B cell (primary cell): Measurements from ENCODE around the gene CFAP61. TPM values are rescaled to one million over a fixed set of nuclear protein-coding genes. Genes with fewer than 3 reads are reported as not detected.

Experiments used
- ATAC-seq: fragments of 200-7000 bp; cut with Tn5 transposase; one replicate; pipeline ENCODE4 v1.10.0; 2021; ENCODE audit warnings: low read depth, mild to moderate bottlenecking, moderate number of reproducible peaks, moderate library complexity
- CTCF ChIA-PET: fragments of 350-600 bp; sonication (Branson Sonifier 250); formaldehyde crosslinking; loops from one replicate; lab custom pipeline; 2021; ENCODE audit warnings: antibody characterized with exemption, inconsistent platforms; lab: Charles Lee
- POLR2A ChIA-PET: fragments of 350-600 bp; sonication (Branson Sonifier 250); formaldehyde crosslinking; loops from one replicate; lab custom pipeline; 2021; ENCODE audit warnings: antibody characterized with exemption; lab: Charles Lee
- DNase-seq: peaks from one replicate; pipeline ENCODE4 v3.0.0; 2013
- H2AFZ ChIP-seq: 2 replicates; pipeline ENCODE4 v1.6.1; 2012; ENCODE audit warnings: mild to moderate bottlenecking, low read depth, low read length; ENCODE audit not compliant: insufficient read depth, poor library complexity, severe bottlenecking
- H3K27ac ChIP-seq, 2 donors: 1 replicate in 1 of 2; 2 replicates in 1 of 2; pipeline ENCODE4 v1.5.1; 2012 to 2013; ENCODE audit warnings: low read length in 2 of 2, mild to moderate bottlenecking in 2 of 2, moderate library complexity in 1 of 2
- H3K27me3 ChIP-seq, 4 experiments: fragments of 200-600 bp in 1 of 4; sonication (generic) in 1 of 4; replicated peaks in 1 of 4; 1 replicate in 2 of 4; 2 replicates in 2 of 4; pipeline versions ENCODE4 v1.6.1 to v1.7.0; 2013 to 2016; ENCODE audit warnings: low read length in 3 of 4, mild to moderate bottlenecking in 2 of 4, mixed read lengths in 1 of 4, moderate library complexity in 1 of 4; ENCODE audit not compliant: insufficient read depth in 4 of 4, control insufficient read depth in 3 of 4; ENCODE audit errors: control extremely low read depth in 1 of 4
- H3K36me3 ChIP-seq, 2 experiments: replicated peaks in 1 of 2; 1 replicate in 1 of 2; 2 replicates in 1 of 2; pipeline versions ENCODE4 v1.6.1 to v1.7.1; 2013; ENCODE audit warnings: low read length in 1 of 2; ENCODE audit not compliant: insufficient read depth in 2 of 2, control insufficient read depth in 1 of 2; ENCODE audit errors: control extremely low read depth in 1 of 2, extremely low read depth in 1 of 2
- H3K4me1 ChIP-seq, 2 donors: fragments of 200-600 bp in 1 of 2; sonication (generic) in 1 of 2; 1 replicate in 1 of 2; 2 replicates in 1 of 2; pipeline versions ENCODE4 v1.5.1 to v1.6.1; 2013 to 2017; ENCODE audit warnings: low read length in 2 of 2; ENCODE audit not compliant: control insufficient read depth in 2 of 2, insufficient read depth in 2 of 2
- H3K4me2 ChIP-seq: replicated peaks from 2 replicates; pipeline ENCODE3; 2012; ENCODE audit warnings: mild to moderate bottlenecking, low read depth, low read length; ENCODE audit not compliant: poor library complexity, severe bottlenecking
- H3K4me3 ChIP-seq, 5 experiments: fragments of 200-600 bp in 1 of 5; sonication (generic) in 1 of 5; 1 replicate in 3 of 5; 2 replicates in 2 of 5; pipeline versions ENCODE4 v1.5.1 to v1.7.0; 2011 to 2016; ENCODE audit warnings: low read length in 4 of 5, mild to moderate bottlenecking in 4 of 5, low read depth in 2 of 5, control low read depth in 1 of 5, moderate library complexity in 1 of 5; ENCODE audit not compliant: insufficient read depth in 1 of 5; ENCODE audit errors: control extremely low read depth in 1 of 5, extremely low read depth in 1 of 5
- H3K79me2 ChIP-seq: fragments of 200-600 bp; sonication (generic); one replicate; pipeline ENCODE4 v1.6.0; 2016; ENCODE audit warnings: low read length; ENCODE audit not compliant: control insufficient read depth, insufficient read depth
- H3K9ac ChIP-seq: fragments of 200-600 bp; sonication (generic); 2 replicates; pipeline ENCODE4 v1.6.1; 2017; ENCODE audit warnings: mild to moderate bottlenecking, low read length, moderate library complexity
- H3K9me3 ChIP-seq, 3 donors: one replicate each; pipeline versions ENCODE4 v1.6.1 to v1.7.1; 2013; ENCODE audit warnings: low read length in 2 of 3; ENCODE audit not compliant: control insufficient read depth in 2 of 3, insufficient read depth in 1 of 3; ENCODE audit errors: control extremely low read depth in 1 of 3
- H4K20me1 ChIP-seq: 2 replicates; pipeline ENCODE4 v1.6.0; 2012; ENCODE audit warnings: mild to moderate bottlenecking, low read length; ENCODE audit not compliant: insufficient read depth, control insufficient read depth, poor library complexity, severe bottlenecking
- H3K27ac Mint-ChIP-seq: one replicate; pipeline ENCODE4 v1.8.0; 2021; ENCODE audit warnings: mixed read lengths
- H3K27me3 Mint-ChIP-seq: one replicate; pipeline ENCODE4 v1.8.0; 2021; ENCODE audit warnings: mixed read lengths
- H3K4me1 Mint-ChIP-seq: one replicate; pipeline ENCODE4 v1.8.0; 2021; ENCODE audit warnings: mixed read lengths
- H3K4me3 Mint-ChIP-seq: one replicate; pipeline ENCODE4 v1.8.0; 2021; ENCODE audit warnings: mixed read lengths
- H3K9me3 Mint-ChIP-seq: one replicate; pipeline ENCODE4 v1.8.0; 2022; ENCODE audit warnings: mixed read lengths; ENCODE audit not compliant: insufficient read depth
- CTCF ChIP-seq: fragments of 200-600 bp; IDR thresholded peaks from one replicate; pipeline ENCODE4 v1.8.0; 2022; ENCODE audit warnings: antibody characterized with exemption, mild to moderate bottlenecking
- EZH2 ChIP-seq: IDR thresholded peaks from 2 replicates; pipeline ENCODE4 v1.6.1; 2012; ENCODE audit warnings: borderline replicate concordance, low read depth, mild to moderate bottlenecking, moderate library complexity, low read length; ENCODE audit not compliant: insufficient read depth, poor library complexity, severe bottlenecking
- WGBS: methylation state at CpG from one replicate; pipeline ENCODE4 v1.1.5; 2013; ENCODE audit warnings: missing lambda C conversion rate; ENCODE audit not compliant: insufficient coverage; 5-methylcytosine and 5-hydroxymethylcytosine counted together
- intact Hi-C: fragments of 100-400 bp; cut with micrococcal nuclease; formaldehyde crosslinking; loops from one replicate; pipeline ENCODE4 v1.10.0; 2022
- polyA plus RNA-seq: library from polyadenylated mRNA; depleted of rRNA; stranded (reverse); fragments of >200 nt; gene quantifications from 2 replicates; pipeline ENCODE4 v1.2.3, GENCODE V29; 2012
- total RNA-seq, 2 donors: library from RNA; stranded (reverse); fragments of 120-200 nt in 1 of 2; gene quantifications; 1 replicate in 1 of 2; 2 replicates in 1 of 2; pipeline versions ENCODE4 v1.2.3 to v1.2.4, GENCODE V29; 2013 to 2022

The CFAP61 gene
- total and polyA plus RNA-seq, 2 donors (not counting 1 experiment from before 2014, with no cell fraction given): not detected

- no peaks in the 10 kb centered on the region for H4K20me1 ChIP-seq
- H3K27me3 ChIP-seq: no peaks in the 10 kb centered on the region
- H2AFZ ChIP-seq: no peak overlapping the region
- no peak overlapping the region for H3K4me3 ChIP-seq
- DNase-seq: no peak
- intact Hi-C loops: no loop called here
- no peak overlapping the region for H3K4me2 ChIP-seq
- no peak overlapping the region for H3K27ac ChIP-seq
- Mint-ChIP-seq H3K4me3 (no peak overlapping the region), H3K27me3 (no peaks in the 10 kb centered on the region), H3K9me3 (no peaks in the 10 kb centered on the region), H3K4me1 (peaks cover 4% of the 10 kb centered on the region), H3K27ac (no peak overlapping the region)
- H3K4me1 ChIP-seq: no peaks in the 10 kb centered on the region
- CTCF ChIA-PET: no interaction called here
- no peak overlapping the region for H3K9ac ChIP-seq
- no peak for TF ChIP-seq CTCF
- no peak for TF ChIP-seq EZH2
- POLR2A ChIA-PET: no interaction called here
- no peaks in the 10 kb centered on the region for H3K79me2 ChIP-seq
- no peak for ATAC-seq
- H3K36me3 ChIP-seq: peaks cover 0 to 6% of the 10 kb centered on the region in 2 experiments
- no CpG with 5 or more reads among the region's 6 CpGs for WGBS
- H3K9me3 ChIP-seq: no peaks in the 10 kb centered on the region
Observed at GRCh38 chr20:20407891-20408805, 355.8 kb downstream of the CFAP61 start.

- H3K27me3 ChIP-seq: no peaks in the 10 kb centered on the region
- POLR2A ChIA-PET: no interaction called here
- no peak overlapping the region for H3K4me3 Mint-ChIP-seq
- no peaks in the 10 kb centered on the region for H3K4me1 ChIP-seq
- intact Hi-C loops: no loop called here
- peaks cover 5% of the 10 kb centered on the region for H3K4me1 Mint-ChIP-seq
- H3K36me3 ChIP-seq: peaks cover 0 to 4% of the 10 kb centered on the region in 2 experiments
- H3K9ac ChIP-seq: no peak overlapping the region
- no peaks in the 10 kb centered on the region for H3K9me3 Mint-ChIP-seq
- WGBS: 100% methylated on average over 2 of the region's 4 CpGs
- no peaks in the 10 kb centered on the region for H3K9me3 ChIP-seq
- H3K4me3 ChIP-seq: no peak overlapping the region
- no peaks in the 10 kb centered on the region for H4K20me1 ChIP-seq
- CTCF ChIA-PET: no interaction called here
- ATAC-seq: no peak
- no peak overlapping the region for H2AFZ ChIP-seq
- H3K27ac Mint-ChIP-seq: no peak overlapping the region
- no peak overlapping the region for H3K27ac ChIP-seq
- H3K27me3 Mint-ChIP-seq: no peaks in the 10 kb centered on the region
- DNase-seq: no peak
- H3K79me2 ChIP-seq: no peaks in the 10 kb centered on the region
- TF ChIP-seq EZH2: no peak
- no peak for TF ChIP-seq CTCF
- H3K4me2 ChIP-seq: no peak overlapping the region
Observed at GRCh38 chr20:20409331-20409730, 357.0 kb downstream of the CFAP61 start.
